NCI-H1436 treated with DMSO at 0.1 percent for 48 hours (cell line): ENCODE results near the gene PLA2G4A.

Experiments
- DNase-seq: peaks from one replicate; lab custom pipeline; 2025; lab: John Stamatoyannopoulos, UW

Gene PLA2G4A

GRCh38 chr1:186828611-186829454, at the start of gene PLA2G4A:
Gene PLA2G4A, plus strand, starts transcription at chr1:186828949. Its CDS starts 25,406 bp downstream, at chr1:186854355.
- no peak for DNase-seq

- DNase-seq = no peak
Observed at GRCh38 chr1:186780076-186780475, 48.7 kb upstream of the PLA2G4A start.

GRCh38 chr1:186781730-186782129, 47.0 kb upstream of the PLA2G4A start:
- no peak for DNase-seq

GRCh38 chr1:186782791-186783190, 46.0 kb upstream of the PLA2G4A start:
- no peak for DNase-seq

- no peak for DNase-seq
Observed at GRCh38 chr1:186783193-186783592, 45.6 kb upstream of the PLA2G4A start.

- no peak for DNase-seq
Observed at GRCh38 chr1:186785503-186785902, 43.2 kb upstream of the PLA2G4A start.

GRCh38 chr1:186790101-186790500, 38.6 kb upstream of the PLA2G4A start:
- no peak for DNase-seq

GRCh38 chr1:186792870-186793581, 35.7 kb upstream of the PLA2G4A start:
- no peak for DNase-seq

GRCh38 chr1:186793582-186793927, 35.2 kb upstream of the PLA2G4A start:
- no peak for DNase-seq

- DNase-seq = no peak
Observed at GRCh38 chr1:186798960-186799688, 29.6 kb upstream of the PLA2G4A start.

GRCh38 chr1:186799689-186800054, 29.1 kb upstream of the PLA2G4A start:
- no peak for DNase-seq

- DNase-seq = no peak
Observed at GRCh38 chr1:186802388-186802787, 26.4 kb upstream of the PLA2G4A start.

GRCh38 chr1:186804679-186805078, 24.1 kb upstream of the PLA2G4A start:
- no peak for DNase-seq

- no peak for DNase-seq
Observed at GRCh38 chr1:186806477-186806876, 22.3 kb upstream of the PLA2G4A start.

GRCh38 chr1:186807163-186807562, 21.6 kb upstream of the PLA2G4A start:
- no peak for DNase-seq

GRCh38 chr1:186811892-186812291, 16.9 kb upstream of the PLA2G4A start:
- DNase-seq = no peak

GRCh38 chr1:186812570-186812969, 16.2 kb upstream of the PLA2G4A start:
- no peak for DNase-seq

GRCh38 chr1:186813420-186813819, 15.3 kb upstream of the PLA2G4A start:
- no peak for DNase-seq

GRCh38 chr1:186819126-186819525, 9.6 kb upstream of the PLA2G4A start:
- no peak for DNase-seq

- DNase-seq = no peak
Observed at GRCh38 chr1:186819563-186819962, 9.2 kb upstream of the PLA2G4A start.

- DNase-seq = no peak
Observed at GRCh38 chr1:186829686-186830587, 1.2 kb downstream of the PLA2G4A start.

- no peak for DNase-seq
Observed at GRCh38 chr1:186831168-186831567, 2.4 kb downstream of the PLA2G4A start.
